GM10266 (cell line): Measurements from ENCODE around the gene TSHZ1.

Experiments used
- DNase-seq: peaks from one replicate; pipeline ENCODE4 v3.0.0; 2012; ENCODE audit errors: extremely low spot score
- TF ChIP-seq, protein P1 (sequence below): IDR thresholded peaks from 2 replicates; pipeline ENCODE4 v1.5.1; 2012; ENCODE audit warnings: mild to moderate bottlenecking, low read depth; ENCODE audit not compliant: control insufficient read depth, insufficient read depth; ENCODE audit errors: missing control alignments

TSHZ1 gene

GRCh38 chr18:75280427-75281280 lies 70.1 kb downstream of the TSHZ1 start:
- no peak for DNase-seq
- TF ChIP-seq, protein P1, sequence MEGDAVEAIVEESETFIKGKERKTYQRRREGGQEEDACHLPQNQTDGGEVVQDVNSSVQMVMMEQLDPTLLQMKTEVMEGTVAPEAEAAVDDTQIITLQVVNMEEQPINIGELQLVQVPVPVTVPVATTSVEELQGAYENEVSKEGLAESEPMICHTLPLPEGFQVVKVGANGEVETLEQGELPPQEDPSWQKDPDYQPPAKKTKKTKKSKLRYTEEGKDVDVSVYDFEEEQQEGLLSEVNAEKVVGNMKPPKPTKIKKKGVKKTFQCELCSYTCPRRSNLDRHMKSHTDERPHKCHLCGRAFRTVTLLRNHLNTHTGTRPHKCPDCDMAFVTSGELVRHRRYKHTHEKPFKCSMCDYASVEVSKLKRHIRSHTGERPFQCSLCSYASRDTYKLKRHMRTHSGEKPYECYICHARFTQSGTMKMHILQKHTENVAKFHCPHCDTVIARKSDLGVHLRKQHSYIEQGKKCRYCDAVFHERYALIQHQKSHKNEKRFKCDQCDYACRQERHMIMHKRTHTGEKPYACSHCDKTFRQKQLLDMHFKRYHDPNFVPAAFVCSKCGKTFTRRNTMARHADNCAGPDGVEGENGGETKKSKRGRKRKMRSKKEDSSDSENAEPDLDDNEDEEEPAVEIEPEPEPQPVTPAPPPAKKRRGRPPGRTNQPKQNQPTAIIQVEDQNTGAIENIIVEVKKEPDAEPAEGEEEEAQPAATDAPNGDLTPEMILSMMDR, result no peak

- TF ChIP-seq, protein P1, result no peak
- DNase-seq, result no peak
Measured at GRCh38 chr18:75282746-75283145, 72.1 kb downstream of the TSHZ1 start.

DNA sequence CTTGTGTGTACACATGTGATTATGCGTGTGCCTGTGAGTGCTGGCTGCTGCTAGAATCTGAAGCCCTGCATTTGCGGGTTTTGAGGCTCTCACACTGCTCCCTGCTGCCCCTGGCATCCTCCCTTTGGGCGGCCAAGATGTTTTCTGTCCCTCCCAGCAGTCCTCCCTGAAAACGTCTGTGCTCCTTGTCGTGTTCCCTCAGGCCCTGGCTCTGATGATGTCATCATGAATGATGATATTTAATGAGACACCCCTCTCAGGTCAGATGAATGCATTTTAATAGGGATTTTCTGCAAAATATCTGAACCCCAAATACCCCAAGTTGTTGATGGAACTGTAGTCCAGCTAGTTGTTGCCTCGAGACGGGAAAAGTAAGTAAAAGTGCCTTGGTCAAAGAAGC lies 73.1 kb downstream of the TSHZ1 start:
- DNase-seq, result no peak
- TF ChIP-seq, protein P1, result no peak

DNA sequence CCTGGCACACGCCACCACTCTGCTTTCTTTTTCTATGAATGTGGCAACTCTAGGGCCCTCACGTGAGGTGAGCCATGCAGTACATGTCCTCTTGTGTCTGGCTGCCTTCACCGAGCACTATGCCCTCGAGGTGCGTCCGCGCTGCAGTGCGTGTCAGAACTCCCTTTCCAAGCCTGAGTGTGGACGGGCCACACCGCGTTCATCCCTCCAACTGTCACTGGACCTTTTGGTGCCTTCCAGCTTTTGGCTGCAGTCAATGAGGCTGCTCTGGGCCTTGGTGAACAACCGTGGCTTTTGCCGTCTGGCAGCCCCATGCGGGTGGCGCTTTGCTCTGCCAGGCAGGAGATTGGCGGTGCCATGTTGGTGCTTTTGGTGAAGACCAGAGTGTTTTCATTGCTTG lies 74.0 kb downstream of the TSHZ1 start:
- DNase-seq, result no peak
- TF ChIP-seq, protein P1, result no peak

- TF ChIP-seq, protein P1, result no peak
- DNase-seq, result no peak
Measured at GRCh38 chr18:75285876-75286275, 75.3 kb downstream of the TSHZ1 start.

- TF ChIP-seq, protein P1, result no peak
- no peak for DNase-seq
Measured at GRCh38 chr18:75287006-75287405, 76.4 kb downstream of the TSHZ1 start.

DNA sequence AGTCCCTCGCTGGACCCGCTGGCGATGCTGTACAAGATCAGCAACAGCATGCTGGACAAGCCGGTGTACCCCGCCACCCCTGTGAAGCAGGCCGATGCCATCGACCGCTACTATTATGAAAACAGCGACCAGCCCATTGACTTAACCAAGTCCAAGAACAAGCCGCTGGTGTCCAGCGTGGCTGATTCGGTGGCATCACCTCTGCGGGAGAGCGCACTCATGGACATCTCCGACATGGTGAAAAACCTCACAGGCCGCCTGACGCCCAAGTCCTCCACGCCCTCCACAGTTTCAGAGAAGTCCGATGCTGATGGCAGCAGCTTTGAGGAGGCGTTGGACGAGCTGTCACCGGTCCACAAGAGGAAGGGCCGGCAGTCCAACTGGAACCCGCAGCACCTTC lies 77.1 kb downstream of the TSHZ1 start:
- DNase-seq, result no peak
- TF ChIP-seq, protein P1, result no peak
